Epithelial cell of prostate (primary cell): ENCODE data around the gene CPAMD8.
"Not testable (repeated sequence)": the region's sequence is repeated elsewhere in the genome, so short reads cannot be mapped to it uniquely, and the experiment has no call there.

Source experiments
- DNase-seq: peaks from one replicate; pipeline ENCODE4 v3.0.0-alpha.2; 2011; ENCODE audit warnings: low read depth, low spot score
- H3K27ac ChIP-seq: fragments of 450-650 bp; 2 replicates; pipeline ENCODE4 v1.5.1; 2017; ENCODE audit warnings: mild to moderate bottlenecking

Gene CPAMD8

GRCh38 chr19:16952046-16952445 is 74.6 kb downstream of the CPAMD8 start:
- DNase-seq: no peak
- H3K27ac ChIP-seq: no peak overlapping the region

- peak; percentile 41 for DNase-seq
- H3K27ac ChIP-seq: no peak overlapping the region
Measured at GRCh38 chr19:16951529-16951928, 75.1 kb downstream of the CPAMD8 start.

- H3K27ac ChIP-seq: no peak overlapping the region
- DNase-seq: no peak
Measured at GRCh38 chr19:16949496-16950023, 77.0 kb downstream of the CPAMD8 start.

GRCh38 chr19:16946951-16947940 is 79.4 kb downstream of the CPAMD8 start:
- H3K27ac ChIP-seq: no peak overlapping the region
- no peak for DNase-seq

- no peak for DNase-seq
- no peak overlapping the region for H3K27ac ChIP-seq
Measured at GRCh38 chr19:16945762-16946465, 80.7 kb downstream of the CPAMD8 start.

GRCh38 chr19:16945364-16945714 is 81.3 kb downstream of the CPAMD8 start:
- no peak overlapping the region for H3K27ac ChIP-seq
- no peak for DNase-seq

- no peak overlapping the region for H3K27ac ChIP-seq
- DNase-seq: no peak
Measured at GRCh38 chr19:16944626-16945363, 81.8 kb downstream of the CPAMD8 start.

GRCh38 chr19:16943942-16944625 is 82.5 kb downstream of the CPAMD8 start:
- no peak for DNase-seq
- H3K27ac ChIP-seq: no peak overlapping the region

GRCh38 chr19:16943090-16943489 is 83.5 kb downstream of the CPAMD8 start:
- DNase-seq, H3K27ac ChIP-seq: not testable (repeated sequence)

- no peak overlapping the region for H3K27ac ChIP-seq
- DNase-seq: no peak
Measured at GRCh38 chr19:16942583-16942982, 84.0 kb downstream of the CPAMD8 start.

GRCh38 chr19:16940626-16941025 is 86.0 kb downstream of the CPAMD8 start:
- no peak overlapping the region for H3K27ac ChIP-seq
- DNase-seq: no peak

GRCh38 chr19:16940063-16940462 is 86.5 kb downstream of the CPAMD8 start:
- not testable (repeated sequence) for DNase-seq, H3K27ac ChIP-seq

GRCh38 chr19:16938211-16938610 is 88.4 kb downstream of the CPAMD8 start:
- no peak overlapping the region for H3K27ac ChIP-seq
- DNase-seq: no peak

GRCh38 chr19:16937796-16938195 is 88.8 kb downstream of the CPAMD8 start:
- not testable (repeated sequence) for DNase-seq, H3K27ac ChIP-seq

- H3K27ac ChIP-seq: no peak overlapping the region
- no peak for DNase-seq
Measured at GRCh38 chr19:16936901-16937300, 89.7 kb downstream of the CPAMD8 start.

GRCh38 chr19:16934489-16934888 is 92.1 kb downstream of the CPAMD8 start:
- H3K27ac ChIP-seq: no peak overlapping the region
- no peak for DNase-seq

GRCh38 chr19:16931306-16931705 is 95.3 kb downstream of the CPAMD8 start:
- DNase-seq: no peak
- H3K27ac ChIP-seq: no peak overlapping the region

- H3K27ac ChIP-seq: no peak overlapping the region
- DNase-seq: no peak
Measured at GRCh38 chr19:16930753-16931152, 95.9 kb downstream of the CPAMD8 start.

- no peak overlapping the region for H3K27ac ChIP-seq
Measured at GRCh38 chr19:16928916-16929315, 97.7 kb downstream of the CPAMD8 start.

GRCh38 chr19:16928351-16928750 is 98.3 kb downstream of the CPAMD8 start:
- DNase-seq: no peak
- H3K27ac ChIP-seq: no peak overlapping the region

More at GRCh38 chr19:16928916-16929315, 97.7 kb downstream of the CPAMD8 start:
- no peak for DNase-seq
